KOPT-K1 (cell line): ENCODE results near the gene RBM33.

Experiments used
- H3K27ac ChIP-seq: fragments of 200-600 bp; sonication (generic); 2 replicates; pipeline ENCODE4 v1.5.1; 2016; ENCODE audit warnings: antibody characterized with exemption, mild to moderate bottlenecking, low read depth, low read length; ENCODE audit not compliant: poor library complexity, severe bottlenecking
- H3K36me3 ChIP-seq: fragments of 200-600 bp; sonication (generic); 2 replicates; pipeline ENCODE4 v1.5.1; 2017; ENCODE audit warnings: antibody characterized with exemption, mild to moderate bottlenecking, low read length, moderate library complexity; ENCODE audit not compliant: insufficient read depth
- H3K9me3 ChIP-seq: fragments of 200-600 bp; sonication (generic); 2 replicates; pipeline ENCODE4 v1.5.1; 2017; ENCODE audit warnings: antibody characterized with exemption, low read length, mild to moderate bottlenecking; ENCODE audit not compliant: insufficient read depth, poor library complexity, severe bottlenecking

The RBM33 gene

DNA sequence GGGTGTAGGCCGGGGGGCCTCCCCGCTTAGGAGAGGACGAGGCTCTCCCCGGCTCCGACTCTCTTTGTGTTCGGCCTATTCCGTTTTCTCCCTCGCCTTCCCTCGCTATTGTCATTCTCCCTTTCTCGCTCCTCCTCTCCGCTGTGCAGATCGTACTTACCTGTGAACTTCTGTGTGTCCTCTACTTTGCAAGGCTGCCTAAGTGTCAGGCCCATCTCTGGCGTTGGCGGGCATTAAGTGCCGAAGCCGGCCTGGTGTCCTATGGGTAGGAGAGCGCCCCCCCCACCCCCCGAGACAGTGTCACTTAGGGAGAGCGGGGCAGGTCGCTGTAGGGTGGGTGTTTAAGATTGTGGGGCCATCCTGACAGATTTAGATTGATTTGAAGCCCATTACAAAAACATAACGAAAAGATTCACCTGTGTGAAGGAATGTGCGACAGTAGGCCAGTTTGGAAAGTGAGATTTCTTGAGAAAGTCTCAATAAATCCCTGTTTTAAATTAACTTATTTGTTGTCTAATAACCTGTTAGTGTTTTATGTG, 579 bp downstream of the RBM33 start:
- H3K36me3 ChIP-seq = peaks cover 66% of the 10 kb centered on the region
- H3K27ac ChIP-seq = peak overlapping the region; percentile 95

GRCh38 chr7:155645662-155646061, 1.2 kb downstream of the RBM33 start:
- H3K27ac ChIP-seq = peak overlapping the region; percentile 95
- peaks cover 64% of the 10 kb centered on the region for H3K36me3 ChIP-seq
- peaks cover 28% of the 10 kb centered on the region for H3K9me3 ChIP-seq

More for the DNA sequence above, 579 bp downstream of the RBM33 start:
- H3K9me3 ChIP-seq = peaks cover 35% of the 10 kb centered on the region

- no peak overlapping the region for H3K27ac ChIP-seq
- peaks cover 26% of the 10 kb centered on the region for H3K9me3 ChIP-seq
- H3K36me3 ChIP-seq = peaks cover 54% of the 10 kb centered on the region
Observed at GRCh38 chr7:155646669-155647068, 2.2 kb downstream of the RBM33 start.

DNA sequence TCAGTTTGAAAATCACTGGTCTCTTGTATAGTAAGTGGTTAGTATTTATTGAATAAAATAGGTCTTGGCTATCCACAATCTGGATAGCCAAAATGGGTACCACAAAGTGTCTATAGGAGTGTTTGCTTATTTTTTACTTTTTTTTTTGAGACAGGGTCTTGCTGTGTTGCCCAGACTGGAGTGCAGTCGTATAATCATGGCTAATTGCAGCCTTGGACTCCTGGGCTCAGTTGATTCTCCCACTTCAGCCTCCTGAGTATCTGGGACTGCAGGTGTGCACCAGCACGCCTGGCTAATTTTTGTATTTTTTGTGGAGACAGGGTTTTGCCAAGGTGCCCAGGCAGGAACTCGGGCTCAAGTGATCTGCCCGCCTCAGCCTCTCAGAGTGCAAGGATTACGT, 2.8 kb downstream of the RBM33 start:
- peaks cover 47% of the 10 kb centered on the region for H3K36me3 ChIP-seq

DNA sequence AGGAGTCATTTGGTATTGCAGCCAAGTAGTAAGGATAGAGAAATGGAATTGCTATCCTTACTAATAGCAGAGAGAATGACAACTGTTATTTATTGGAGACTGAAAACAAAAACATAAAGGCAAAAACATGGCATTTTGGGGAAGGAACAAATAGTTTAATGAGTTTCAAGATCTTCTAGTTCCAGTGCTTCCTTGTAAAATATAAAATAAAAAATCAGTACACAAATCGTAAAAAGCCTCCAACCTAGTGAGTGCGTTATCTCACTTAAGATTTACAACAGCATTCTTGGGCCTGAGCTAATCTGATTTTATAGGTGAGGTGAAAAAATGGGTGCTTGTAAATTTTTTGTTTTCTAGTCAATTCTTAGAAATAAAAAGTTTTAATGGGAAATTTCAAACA, 3.3 kb downstream of the RBM33 start:
- H3K27ac ChIP-seq = no peak overlapping the region
- peaks cover 26% of the 10 kb centered on the region for H3K9me3 ChIP-seq
- peaks cover 43% of the 10 kb centered on the region for H3K36me3 ChIP-seq

More for the DNA sequence above, 2.8 kb downstream of the RBM33 start:
- peaks cover 26% of the 10 kb centered on the region for H3K9me3 ChIP-seq
- no peak overlapping the region for H3K27ac ChIP-seq

GRCh38 chr7:155648752-155649339, 4.4 kb downstream of the RBM33 start:
- H3K36me3 ChIP-seq = peaks cover 43% of the 10 kb centered on the region

GRCh38 chr7:155649588-155649987, 5.1 kb downstream of the RBM33 start:
- peaks cover 43% of the 10 kb centered on the region for H3K36me3 ChIP-seq

More at GRCh38 chr7:155648752-155649339, 4.4 kb downstream of the RBM33 start:
- Histone ChIP-seq H3K27ac (no peak overlapping the region), H3K9me3 (peaks cover 26% of the 10 kb centered on the region)

DNA sequence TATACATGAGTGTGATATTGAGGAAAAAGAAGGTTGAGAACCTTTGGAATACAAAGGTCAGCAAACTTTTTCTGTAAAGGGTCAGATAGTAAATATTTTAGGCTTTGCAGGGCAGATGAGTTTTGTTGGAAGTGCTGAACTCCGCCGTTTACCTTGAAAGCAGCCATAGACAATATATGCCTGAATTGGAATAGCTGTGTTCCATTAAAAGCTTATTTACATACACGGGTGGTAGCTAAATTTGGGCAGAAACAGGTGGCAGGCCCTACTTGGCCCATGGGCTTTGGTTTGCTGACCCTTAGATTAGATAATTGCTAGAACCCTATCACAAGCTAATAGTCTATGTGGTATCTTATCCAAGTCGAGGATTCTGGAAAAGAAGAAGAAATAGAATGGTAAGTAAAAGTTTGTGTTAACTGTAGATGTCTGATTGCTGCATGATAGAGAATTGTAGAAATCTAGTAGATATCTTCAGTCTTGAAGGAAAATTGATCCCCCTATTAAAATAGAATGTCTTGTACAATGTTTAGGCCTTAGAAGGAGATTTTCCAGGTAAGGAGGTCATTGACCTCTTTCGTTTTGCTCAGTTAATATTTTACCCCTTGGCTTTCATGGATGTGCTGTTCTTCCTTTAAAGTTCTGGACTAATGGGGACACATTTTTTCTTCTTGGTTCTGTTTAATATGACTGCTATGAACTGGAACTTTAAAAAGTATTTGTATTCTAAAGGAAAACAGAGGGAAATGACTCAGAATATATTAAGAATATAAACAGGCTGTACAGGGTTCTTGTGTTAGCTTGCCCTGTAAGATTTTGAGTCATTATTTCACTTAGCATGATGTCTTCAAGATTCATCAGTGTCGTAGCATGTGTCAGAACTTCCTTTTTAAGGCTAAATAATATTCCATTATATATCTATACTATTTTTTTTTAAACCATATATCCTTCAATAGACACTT, 8.0 kb downstream of the RBM33 start:
- H3K36me3 ChIP-seq = peaks cover 31% of the 10 kb centered on the region

More at GRCh38 chr7:155649588-155649987, 5.1 kb downstream of the RBM33 start:
- H3K27ac ChIP-seq = no peak overlapping the region
- peaks cover 26% of the 10 kb centered on the region for H3K9me3 ChIP-seq

DNA sequence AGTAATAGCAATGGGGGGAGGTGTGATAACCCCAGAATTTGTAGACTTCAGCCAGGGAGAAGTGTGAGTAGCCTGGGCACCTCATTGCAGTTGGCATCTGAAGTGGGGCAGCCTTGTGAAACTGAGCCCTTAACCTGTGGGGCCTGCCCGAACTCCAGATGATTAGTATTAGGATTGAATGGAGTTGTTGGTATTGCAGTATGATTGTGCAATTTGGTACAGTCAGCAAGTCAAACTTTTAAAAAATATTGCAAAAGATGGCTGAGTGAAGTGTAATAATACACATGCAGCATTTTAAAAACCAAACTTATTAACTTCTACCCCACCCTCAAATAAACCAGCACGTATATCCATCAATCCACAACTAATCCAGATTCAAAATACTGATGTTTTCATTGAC, 9.3 kb downstream of the RBM33 start:
- Histone ChIP-seq H3K36me3 (peaks cover 17% of the 10 kb centered on the region), H3K27ac (no peak overlapping the region), H3K9me3 (peaks cover 9% of the 10 kb centered on the region)

More for the DNA sequence above, 8.0 kb downstream of the RBM33 start:
- Histone ChIP-seq H3K9me3 (peaks cover 23% of the 10 kb centered on the region), H3K27ac (no peak overlapping the region)

DNA sequence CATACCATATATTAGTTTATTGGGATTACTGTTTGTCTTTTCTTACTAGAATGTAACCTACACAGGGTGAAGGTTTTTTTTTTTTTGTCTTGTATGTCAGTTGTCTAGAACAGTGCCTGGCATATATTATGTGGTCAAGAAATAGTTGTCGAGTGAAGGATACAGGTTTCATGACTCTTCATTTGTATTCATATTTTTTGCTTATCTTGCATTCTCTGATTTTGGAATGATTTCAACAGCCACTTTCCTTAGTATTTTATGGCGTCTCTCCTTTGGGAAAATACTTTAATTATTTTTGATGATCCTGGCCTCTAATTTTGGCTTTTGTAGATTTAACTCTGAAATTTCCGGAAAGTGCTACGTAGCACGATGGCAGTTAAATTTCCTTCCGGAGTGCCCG, 12.4 kb downstream of the RBM33 start:
- Histone ChIP-seq H3K27ac (no peak overlapping the region), H3K36me3 (peaks cover 10% of the 10 kb centered on the region; the same call in 1 of the 2 replicates), H3K9me3 (peaks cover 12% of the 10 kb centered on the region)

- peaks cover 12% of the 10 kb centered on the region for H3K9me3 ChIP-seq
- H3K36me3 ChIP-seq = peaks cover 14% of the 10 kb centered on the region
- no peak overlapping the region for H3K27ac ChIP-seq
Observed at GRCh38 chr7:155660059-155660757, 15.7 kb downstream of the RBM33 start.

- H3K27ac ChIP-seq = no peak overlapping the region
- peaks cover 12% of the 10 kb centered on the region for H3K9me3 ChIP-seq
- H3K36me3 ChIP-seq = peaks cover 19% of the 10 kb centered on the region
Observed at GRCh38 chr7:155660758-155661093, 16.3 kb downstream of the RBM33 start.

DNA sequence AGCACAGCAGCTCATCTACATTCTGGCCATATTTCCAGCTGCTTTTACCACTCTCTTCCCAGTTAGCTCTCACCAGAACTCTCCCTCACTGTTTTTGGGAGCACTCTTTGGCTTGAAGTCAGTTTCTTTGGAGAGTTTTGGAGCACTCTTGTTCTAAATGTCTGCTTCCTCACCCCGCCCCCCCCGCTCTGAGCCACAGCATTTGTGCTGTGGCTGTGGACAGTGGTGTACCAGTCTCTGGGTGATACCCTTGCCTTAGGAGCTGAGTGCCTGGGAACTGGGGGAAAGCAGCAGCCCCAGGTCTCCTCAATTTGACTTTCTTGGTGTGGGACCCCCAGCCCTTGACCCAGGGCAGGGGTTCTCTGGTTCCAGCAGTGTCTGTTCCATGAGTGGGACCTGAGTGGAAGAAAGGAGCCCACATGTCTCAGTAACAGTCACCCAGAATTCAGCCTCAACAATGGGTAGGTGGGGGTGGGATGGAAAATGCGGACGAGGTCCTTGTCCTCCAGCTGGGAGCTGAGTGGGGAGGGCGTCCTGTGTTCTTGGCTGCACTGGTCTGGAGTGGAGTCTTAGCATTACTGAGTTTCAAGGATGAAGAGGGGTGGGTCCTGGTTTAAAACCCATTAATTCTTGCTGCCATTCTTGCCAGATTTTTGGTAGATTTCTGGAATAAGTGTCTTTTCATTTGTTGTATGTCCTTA, 18.0 kb downstream of the RBM33 start:
- Histone ChIP-seq H3K36me3 (peaks cover 30% of the 10 kb centered on the region), H3K27ac (no peak overlapping the region), H3K9me3 (peaks cover 12% of the 10 kb centered on the region)

DNA sequence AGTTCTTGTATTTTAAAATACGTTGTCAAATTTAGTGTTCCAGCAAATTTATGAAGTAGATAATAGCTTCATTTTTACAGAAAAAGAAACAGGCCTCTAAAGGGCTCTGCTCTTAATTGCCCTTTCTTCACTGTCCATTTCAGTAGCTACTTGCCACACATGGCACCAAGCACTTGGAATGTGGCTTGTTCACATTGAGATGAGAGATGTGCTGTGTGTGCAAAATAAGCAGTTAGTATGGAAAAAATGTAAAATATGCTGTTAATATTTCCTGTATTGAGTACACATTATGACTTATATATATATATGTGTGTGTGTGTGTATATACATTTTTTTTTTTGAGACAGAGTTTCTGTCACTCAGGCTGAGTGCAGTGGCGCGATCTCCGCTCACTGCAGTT, 19.5 kb downstream of the RBM33 start:
- peaks cover 44% of the 10 kb centered on the region for H3K36me3 ChIP-seq
- H3K27ac ChIP-seq = no peak overlapping the region
- peaks cover 12% of the 10 kb centered on the region for H3K9me3 ChIP-seq
